OCI-LY7 (cell line): ENCODE results near the gene BPIFB4.

ENCODE experiments used
- CTCF ChIP-seq: fragments of 200-600 bp; sonication (generic); conservative IDR thresholded peaks from 2 replicates; pipeline ENCODE4 v1.5.1; 2014; ENCODE audit warnings: mild to moderate bottlenecking, antibody characterized with exemption, low read length, moderate library complexity, mixed read lengths
- EZH2phosphoT487 ChIP-seq: fragments of 200-600 bp; sonication (generic); IDR thresholded peaks from 2 replicates; pipeline ENCODE4 v1.6.1; 2018; ENCODE audit warnings: low read depth, borderline replicate concordance, mild to moderate bottlenecking, mixed run types, antibody characterized with exemption, low read length, moderate library complexity, mixed read lengths

GRCh38 chr20:33154252-33154651, 74.8 kb downstream of the BPIFB4 start:
- TF ChIP-seq CTCF (no peak), EZH2phosphoT487 (no peak)
